ENCODE data around the gene NSUN5.
"Not testable (repeated sequence)": the region's sequence is repeated elsewhere in the genome, so short reads cannot be mapped to it uniquely, and the experiment has no call there.

Gene NSUN5

GRCh38 chr7:73340514-73340913, 31.9 kb upstream of the NSUN5 start:
- no peak overlapping the region for H3K4me3 ChIP-seq (ENCODE audit: low read length)
- DNase-seq (ENCODE audit: low read depth), result no peak
- no peak for TF ChIP-seq CTCF (conservative IDR thresholded peaks at IDR 0.05; ENCODE audit: low read depth, low read length)

GRCh38 chr7:73338321-73338720, 29.7 kb upstream of the NSUN5 start:
- DNase-seq (ENCODE audit: low read depth), result no peak
- no peak overlapping the region for H3K4me3 ChIP-seq (ENCODE audit: low read length)
- TF ChIP-seq CTCF (conservative IDR thresholded peaks at IDR 0.05; ENCODE audit: low read depth, low read length), result no peak

GRCh38 chr7:73332447-73332846, 23.8 kb upstream of the NSUN5 start:
- TF ChIP-seq CTCF (conservative IDR thresholded peaks at IDR 0.05; ENCODE audit: low read depth, low read length), result no peak
- DNase-seq (ENCODE audit: low read depth), result no peak
- no peak overlapping the region for H3K4me3 ChIP-seq (ENCODE audit: low read length)

GRCh38 chr7:73330772-73331171, 22.1 kb upstream of the NSUN5 start:
- no peak overlapping the region for H3K4me3 ChIP-seq (ENCODE audit: low read length)
- no peak for TF ChIP-seq CTCF (conservative IDR thresholded peaks at IDR 0.05; ENCODE audit: low read depth, low read length)
- no peak for DNase-seq (ENCODE audit: low read depth)

GRCh38 chr7:73329861-73330581, 21.4 kb upstream of the NSUN5 start:
- DNase-seq (ENCODE audit: low read depth), result no peak
- no peak overlapping the region for H3K4me3 ChIP-seq (ENCODE audit: low read length)
- TF ChIP-seq CTCF (conservative IDR thresholded peaks at IDR 0.05; ENCODE audit: low read depth, low read length), result no peak

GRCh38 chr7:73328696-73329095, 20.1 kb upstream of the NSUN5 start:
- H3K4me3 ChIP-seq (ENCODE audit: low read length), result no peak overlapping the region
- no peak for TF ChIP-seq CTCF (conservative IDR thresholded peaks at IDR 0.05; ENCODE audit: low read depth, low read length)
- no peak for DNase-seq (ENCODE audit: low read depth)

- H3K4me3 ChIP-seq (ENCODE audit: low read length); DNase-seq (ENCODE audit: low read depth): not testable (repeated sequence)
These were observed 19.3 kb upstream of the NSUN5 start, which contains the start of the genes FKBP6 and TRIM50 for GRCh38 chr7:73327922-73328321. FKBP6 (plus strand) TSS chr7:73328161; CDS start chr7:73328429, 268 bp downstream. TRIM50 (minus strand) TSS chr7:73328082; CDS start chr7:73324787, 3,295 bp downstream.

- H3K4me3 ChIP-seq (ENCODE audit: low read length); DNase-seq (ENCODE audit: low read depth): not testable (repeated sequence)
These were observed 18.8 kb upstream of the NSUN5 start for GRCh38 chr7:73327449-73327848.

GRCh38 chr7:73325424-73325823, 16.8 kb upstream of the NSUN5 start:
- not testable (repeated sequence) for DNase-seq (ENCODE audit: low read depth); H3K4me3 ChIP-seq (ENCODE audit: low read length)
